Measurements from ENCODE around the gene MYO15A.

GRCh38 chr17:18198530-18198929 lies 90.0 kb downstream of the MYO15A start:
- TF ChIP-seq SETDB1 (IDR thresholded peaks at IDR 0.05; ENCODE audit: insufficient read length, low read length) (no peak), ZNF350 (tag by site-specific recombination; IDR thresholded peaks at IDR 0.05) (no peak), ZNF843 (tag by site-specific recombination; IDR thresholded peaks at IDR 0.05) (no peak), CTCF (tag by site-specific recombination; IDR thresholded peaks at IDR 0.05) (no peak), ZBTB11 (tag by site-specific recombination; conservative IDR thresholded peaks at IDR 0.05; ENCODE audit: low read depth) (no peak), BCL11A (tag by site-specific recombination; IDR thresholded peaks at IDR 0.05; ENCODE audit: low read depth) (no peak), MYNN (tag by site-specific recombination; IDR thresholded peaks at IDR 0.05; ENCODE audit: borderline replicate concordance) (no peak), ZNF23 (tag by site-specific recombination; IDR thresholded peaks at IDR 0.05; ENCODE audit: borderline replicate concordance) (no peak), ZNF558 (tag by site-specific recombination; IDR thresholded peaks at IDR 0.05) (no peak), ZNF239 (tag by site-specific recombination; IDR thresholded peaks at IDR 0.05) (no peak)

All from HEK293 (cell line).